DMS53 (cell line): ENCODE data around the gene PSMA5.
A peak's percentile ranks its signal among the peaks of the same experiment; 100 is the strongest.

Experiments used
- DNase-seq: peaks from one replicate; lab custom pipeline; 2025; lab: John Stamatoyannopoulos, UW

PSMA5 gene

DNA sequence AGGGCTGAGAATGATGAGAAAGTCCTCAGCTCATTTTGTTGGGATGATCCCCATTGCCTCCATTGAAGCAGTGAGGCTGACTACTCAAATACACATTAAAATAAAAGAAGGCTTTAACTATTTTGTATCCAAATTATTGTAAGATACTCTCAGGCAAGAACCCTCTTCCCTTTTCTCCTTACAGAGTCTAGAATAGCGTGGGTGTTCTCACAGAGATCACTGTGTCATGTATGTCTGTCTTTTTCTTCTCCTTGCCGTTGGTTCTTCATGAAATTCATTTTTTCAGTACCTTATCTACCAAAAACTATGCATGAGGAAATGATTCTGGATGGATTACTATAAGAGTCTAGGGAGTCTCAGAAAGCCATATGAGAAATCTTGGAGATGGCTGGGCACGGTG lies 58.6 kb downstream of the PSMA5 start:
- no peak for DNase-seq

DNA sequence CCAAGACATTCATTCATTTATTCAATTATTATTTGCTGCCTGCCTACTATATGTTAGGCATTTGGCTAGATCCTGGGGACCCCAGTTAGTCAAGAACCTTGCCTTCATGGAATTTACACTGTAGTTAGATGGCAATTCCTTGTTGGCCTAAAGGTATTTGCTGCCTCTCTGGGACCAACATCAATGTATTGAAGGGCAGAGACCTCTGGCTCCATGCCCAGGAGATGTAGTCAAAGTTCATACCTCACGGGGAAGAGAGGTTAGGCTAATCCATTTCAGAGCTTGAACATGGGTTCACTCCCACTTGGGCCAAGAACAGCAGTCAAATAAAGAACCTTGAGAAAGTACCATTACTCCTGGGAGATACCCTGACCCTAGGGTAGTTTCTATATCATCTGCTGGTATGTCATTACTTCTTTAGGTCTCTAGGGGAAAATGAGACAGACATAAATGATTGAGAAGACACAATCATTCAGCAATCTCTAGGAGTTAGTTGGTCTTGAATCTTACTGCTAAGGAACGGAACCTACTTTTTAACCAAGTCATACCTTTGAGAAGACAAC lies 60.5 kb downstream of the PSMA5 start:
- no peak for DNase-seq

DNA sequence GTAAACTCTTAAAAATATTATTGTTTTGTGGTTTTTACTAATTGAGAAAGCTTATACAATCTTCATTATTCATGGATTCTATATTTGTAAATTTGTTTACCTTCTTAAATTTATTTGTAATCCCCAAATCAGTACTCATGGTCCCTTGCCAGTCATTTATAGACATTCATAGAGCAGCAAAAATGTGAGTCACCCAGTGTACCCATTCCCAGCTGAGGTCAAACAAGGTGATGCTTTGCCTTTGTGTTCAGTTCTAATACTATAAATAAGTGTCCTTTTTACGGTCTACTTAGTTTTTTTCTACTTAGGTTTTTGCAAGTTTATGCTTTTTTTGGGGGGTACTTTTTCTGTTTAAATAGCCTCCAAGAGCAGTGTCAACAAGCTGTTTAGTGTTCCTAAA lies 64.6 kb downstream of the PSMA5 start:
- peak; percentile 7 for DNase-seq

DNA sequence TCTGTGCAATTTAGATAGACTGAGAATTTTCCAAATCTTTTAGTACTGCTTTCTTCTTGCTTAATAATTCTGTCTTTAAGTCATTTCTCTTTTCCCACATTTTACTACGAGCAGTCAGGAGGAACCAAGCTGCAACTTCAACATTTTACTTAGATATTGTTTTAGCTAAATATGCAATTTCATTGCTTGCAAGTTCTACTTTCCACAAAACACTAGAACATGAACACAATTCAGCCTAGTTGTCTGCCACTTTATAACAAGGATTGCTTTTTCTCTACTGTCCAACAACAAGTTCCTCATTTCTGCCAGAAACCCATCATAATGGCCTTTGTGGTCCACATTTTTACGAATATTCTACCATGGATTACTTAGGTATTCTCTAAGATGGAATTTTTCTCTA lies 65.2 kb downstream of the PSMA5 start:
- DNase-seq = no peak

DNA sequence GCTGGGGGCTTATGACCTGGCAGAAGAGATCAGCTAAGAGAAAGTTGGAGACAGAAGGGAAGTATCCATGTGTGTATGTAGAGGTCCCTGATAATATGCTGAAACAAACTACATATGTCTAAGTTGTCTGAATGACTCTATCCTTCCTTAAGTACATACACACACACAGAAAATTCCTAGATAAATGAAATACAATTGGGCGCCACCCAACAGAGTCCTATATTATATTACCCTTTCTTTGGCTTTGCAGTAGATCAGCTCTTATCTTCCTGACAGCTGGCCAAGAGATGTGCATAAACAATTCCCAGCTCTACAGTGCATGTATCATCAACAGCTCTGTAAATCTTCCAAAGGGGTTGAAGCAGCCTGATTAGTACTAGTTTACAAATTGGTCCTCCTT lies 68.6 kb downstream of the PSMA5 start:
- no peak for DNase-seq

DNA sequence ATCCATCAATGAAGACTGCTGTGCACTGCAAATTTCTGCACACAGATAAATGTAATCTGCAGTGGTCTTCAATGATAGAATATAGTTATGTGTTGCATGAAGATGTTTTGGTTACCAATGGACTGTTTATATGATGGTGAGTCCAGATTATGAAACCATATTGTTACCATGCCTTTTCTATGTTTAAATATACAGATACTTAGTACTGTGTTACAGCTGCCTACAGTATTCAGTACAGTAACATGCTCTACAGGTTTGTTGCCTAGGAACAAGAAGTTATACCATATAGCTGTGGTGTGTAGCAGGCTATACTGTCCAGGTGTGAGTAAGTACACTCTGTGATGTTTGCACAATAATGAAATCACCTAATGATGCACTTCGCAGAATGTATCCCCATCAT lies 69.3 kb downstream of the PSMA5 start:
- peak; percentile 58 for DNase-seq

DNA sequence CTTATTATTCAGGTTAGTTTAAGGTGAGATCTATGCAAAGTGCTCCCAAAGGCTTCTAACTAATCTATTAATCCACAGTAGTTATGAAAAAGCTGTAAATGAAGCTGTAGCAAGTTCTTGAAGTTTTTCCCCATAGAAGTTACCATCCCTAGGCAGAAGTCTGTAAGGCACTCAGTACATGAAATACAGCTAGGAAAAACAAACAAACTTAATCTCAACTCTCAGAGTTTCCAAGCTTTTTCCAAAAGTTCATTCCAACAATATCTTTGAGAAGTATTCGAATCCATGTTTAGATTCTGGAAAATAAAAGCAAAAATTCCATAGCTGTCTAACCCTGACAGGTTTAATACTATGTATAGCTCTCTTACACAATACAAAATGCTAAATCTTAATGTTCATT lies 69.7 kb downstream of the PSMA5 start:
- no peak for DNase-seq

DNA sequence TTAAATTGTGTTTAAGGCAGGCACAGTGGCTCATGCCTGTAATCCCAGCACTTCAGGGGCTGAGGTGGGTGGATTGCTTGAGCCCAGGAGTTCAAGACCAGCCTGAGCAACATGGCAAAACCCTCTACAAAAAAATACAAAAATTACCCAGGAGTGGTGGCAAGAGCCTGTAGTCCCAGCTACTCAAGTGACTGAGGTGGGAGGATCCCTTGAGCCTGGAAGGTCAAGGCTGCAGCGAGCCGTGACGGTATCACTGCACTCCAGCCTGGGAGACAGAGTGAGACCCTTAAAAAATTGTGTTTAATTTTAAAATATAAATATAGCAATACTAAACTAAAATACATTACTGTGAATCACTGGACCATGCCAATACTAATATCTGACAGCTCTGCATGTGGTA lies 71.3 kb downstream of the PSMA5 start:
- DNase-seq = no peak

DNA sequence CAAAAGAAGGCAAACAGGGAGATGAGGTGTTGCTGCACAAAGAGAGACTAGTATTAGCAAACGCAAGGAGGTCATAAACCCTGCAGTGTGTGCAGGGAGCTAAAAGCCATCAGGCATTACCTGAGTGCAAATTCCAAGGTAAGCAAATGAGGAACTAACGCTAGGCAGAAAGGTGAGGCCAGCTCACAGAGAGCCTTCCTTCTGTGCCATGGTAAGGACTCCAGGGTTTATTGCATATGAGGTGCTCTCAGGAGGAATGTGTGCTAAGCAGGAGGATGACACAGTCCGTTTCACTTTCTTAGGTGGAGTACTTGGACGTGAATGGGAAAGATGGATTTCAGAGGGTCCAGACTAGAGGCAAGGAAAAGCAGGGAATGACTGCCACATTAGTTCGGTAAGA lies 74.8 kb downstream of the PSMA5 start:
- no peak for DNase-seq

DNA sequence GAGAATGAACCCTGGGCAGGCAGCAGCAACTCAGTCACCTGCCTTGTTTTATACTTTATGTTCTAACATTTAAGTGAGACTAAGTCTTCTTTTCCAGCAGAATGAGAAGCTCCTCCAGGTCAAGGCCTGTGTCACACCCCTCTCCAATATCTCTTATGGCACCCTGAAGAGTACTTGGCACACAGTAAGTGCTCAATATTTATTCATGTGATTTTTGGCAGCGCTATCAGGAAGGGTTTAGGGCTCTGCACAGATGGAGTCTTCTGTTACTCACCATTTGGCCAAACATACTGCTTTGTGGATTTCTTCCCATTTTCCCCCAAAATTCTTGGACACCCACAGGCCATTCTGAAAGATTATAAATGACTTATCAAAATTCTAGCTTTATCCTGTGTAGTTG lies 75.6 kb downstream of the PSMA5 start:
- DNase-seq = no peak

DNA sequence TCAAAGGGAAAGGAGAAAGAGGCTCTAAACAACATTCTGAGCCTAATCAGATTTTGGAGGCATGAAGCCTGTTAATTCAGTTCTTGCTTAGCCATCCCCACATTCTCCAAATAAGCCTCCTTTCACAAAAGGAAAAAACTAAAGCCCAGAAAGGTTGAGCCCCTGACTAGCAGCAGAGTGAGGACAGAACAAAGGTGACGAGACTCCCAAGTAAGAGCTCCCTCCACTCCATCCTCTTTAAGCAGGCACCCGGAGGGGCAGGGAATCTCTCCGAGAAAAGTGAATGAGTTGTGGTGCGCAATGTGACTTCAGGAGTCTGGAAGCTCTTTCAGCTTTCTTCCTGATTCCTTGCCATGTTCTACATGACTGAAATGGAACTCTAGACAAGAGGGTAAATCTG lies 76.1 kb downstream of the PSMA5 start:
- DNase-seq = no peak
